WTC11 (cell line): Measurements from ENCODE around the gene WNT6.

Experiments used
- CTCF ChIP-seq: fragments of 200-600 bp; IDR thresholded peaks from 2 replicates; pipeline ENCODE4 v1.8.0; 2022; ENCODE audit warnings: antibody characterized with exemption
- MAX ChIP-seq: sonication (generic); formaldehyde crosslinking; IDR thresholded peaks from 2 replicates; pipeline ENCODE4 v1.8.0; 2022; ENCODE audit warnings: mild to moderate bottlenecking, missing genetic modification reagents

DNA sequence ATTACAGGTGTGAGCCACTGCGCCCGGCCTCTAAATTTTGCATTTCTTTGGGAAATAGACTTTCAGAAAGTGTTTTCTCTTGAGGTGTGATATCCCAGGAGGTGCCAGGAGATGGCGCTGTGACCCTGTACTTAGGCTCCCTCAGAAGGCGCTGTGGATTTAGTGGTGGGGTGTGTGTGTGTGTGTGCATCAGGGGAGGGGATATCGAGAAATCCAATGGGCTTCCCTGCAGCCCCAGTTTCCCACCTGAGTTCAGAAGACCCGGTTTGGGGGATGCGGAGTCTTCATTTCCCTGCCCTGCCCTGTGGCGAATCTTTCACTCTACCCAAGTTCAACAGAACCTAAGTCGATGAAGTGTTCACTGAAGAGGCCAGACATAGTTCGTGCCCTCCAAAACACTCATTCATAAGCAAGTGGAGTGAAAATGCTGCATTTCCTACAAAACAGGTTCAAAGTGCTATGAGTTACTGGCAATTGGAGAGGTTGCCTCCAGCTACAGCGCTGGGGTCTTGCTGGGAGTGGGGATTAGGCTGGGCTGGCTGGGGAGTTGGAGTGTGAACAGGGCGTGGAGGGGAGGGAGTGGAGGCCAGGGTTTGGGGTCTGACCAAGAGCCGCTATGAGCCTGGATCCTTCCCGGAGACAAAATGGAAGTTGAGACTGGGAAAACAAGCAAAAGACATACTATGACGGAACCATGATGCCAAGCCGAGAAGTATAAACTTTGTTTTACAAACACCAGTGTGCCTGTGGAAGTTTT, 6.5 kb upstream of the WNT6 start:
- TF ChIP-seq CTCF (peak; percentile 87), MAX (no peak)
